ENCODE results near the gene RAPGEF6.
A peak's percentile ranks its signal among the peaks of the same experiment; 100 is the strongest.
"Not testable (repeated sequence)": the region's sequence is repeated elsewhere in the genome, so short reads cannot be mapped to it uniquely, and the experiment has no call there.

The RAPGEF6 gene

DNA sequence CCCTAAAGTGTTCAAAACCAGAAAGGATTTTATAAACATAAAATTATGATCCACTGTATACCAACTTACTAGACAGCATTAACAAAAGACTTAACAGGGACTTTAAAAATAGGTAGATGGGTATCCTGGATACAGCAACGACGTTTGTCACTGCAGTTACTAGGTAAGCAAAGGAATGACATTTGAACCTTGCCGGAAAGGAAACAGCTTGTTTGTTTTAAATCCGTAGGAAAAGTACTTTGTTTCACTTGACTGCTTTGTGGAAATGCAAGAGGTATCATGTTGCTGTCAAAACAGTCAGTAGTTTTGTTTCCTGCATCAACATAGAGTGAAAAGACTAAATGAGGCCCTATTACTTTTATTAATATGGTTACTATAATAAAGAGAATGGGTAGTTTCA, 248.2 kb downstream of the RAPGEF6 start:
- Histone ChIP-seq H3K27ac (ENCODE audit: low read depth, low read length) (no peak overlapping the region), H3K36me3 (ENCODE audit: control insufficient read depth in 1 of 2, insufficient read depth in 2 of 2, low read length in 2 of 2) (peaks cover 8 to 30% of the 10 kb centered on the region in 2 donors), H3K4me3 (ENCODE audit: low read depth in 1 of 2, low read length in 2 of 2) (no peak overlapping the region)

DNA sequence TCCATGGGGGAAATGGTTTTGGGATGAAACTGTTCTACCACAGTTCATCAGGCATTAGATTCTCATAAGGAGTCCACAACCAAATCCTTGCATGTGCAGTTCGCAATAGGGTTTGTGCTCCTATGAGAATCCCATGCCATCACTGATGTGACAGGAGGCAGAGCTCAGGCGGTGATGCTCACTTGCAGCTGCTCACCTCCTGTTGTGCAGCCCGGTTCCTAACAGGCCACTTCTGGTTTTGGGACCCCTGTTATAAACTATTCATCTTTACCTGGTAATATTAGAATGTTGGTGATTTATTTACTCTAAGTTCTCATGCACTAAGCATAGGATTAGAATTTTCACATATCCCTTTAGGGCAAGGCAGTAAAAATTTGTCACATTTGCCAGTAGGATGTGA, 248.9 kb downstream of the RAPGEF6 start:
- Histone ChIP-seq H3K36me3 (ENCODE audit: control insufficient read depth in 1 of 2, insufficient read depth in 2 of 2, low read length in 2 of 2) (peaks cover 8 to 29% of the 10 kb centered on the region in 2 donors), H3K4me1 (ENCODE audit: control insufficient read depth in 1 of 2, insufficient read depth in 2 of 2, low read length in 2 of 2) (peaks cover 11 to 15% of the 10 kb centered on the region in 2 donors), H3K9ac (ENCODE audit: low read depth in 1 of 2, low read length in 2 of 2) (no peak overlapping the region), H3K9me3 (ENCODE audit: control insufficient read depth in 1 of 2, low read length in 2 of 2) (no peaks in the 10 kb centered on the region), H3K27me3 (ENCODE audit: control insufficient read depth in 1 of 2, insufficient read depth in 2 of 2, low read length in 2 of 2) (no peaks in the 10 kb centered on the region), H3K4me3 (ENCODE audit: low read depth in 1 of 2, low read length in 2 of 2) (no peak overlapping the region), H3K27ac (ENCODE audit: low read depth, low read length) (no peak overlapping the region)

More for the DNA sequence above, 248.2 kb downstream of the RAPGEF6 start:
- Histone ChIP-seq H3K27me3 (ENCODE audit: control insufficient read depth in 1 of 2, insufficient read depth in 2 of 2, low read length in 2 of 2) (no peaks in the 10 kb centered on the region), H3K9me3 (ENCODE audit: control insufficient read depth in 1 of 2, low read length in 2 of 2) (no peaks in the 10 kb centered on the region), H3K4me1 (ENCODE audit: control insufficient read depth in 1 of 2, insufficient read depth in 2 of 2, low read length in 2 of 2) (peaks cover 5 to 10% of the 10 kb centered on the region in 2 donors), H3K9ac (ENCODE audit: low read depth in 1 of 2, low read length in 2 of 2) (no peak overlapping the region)

DNA sequence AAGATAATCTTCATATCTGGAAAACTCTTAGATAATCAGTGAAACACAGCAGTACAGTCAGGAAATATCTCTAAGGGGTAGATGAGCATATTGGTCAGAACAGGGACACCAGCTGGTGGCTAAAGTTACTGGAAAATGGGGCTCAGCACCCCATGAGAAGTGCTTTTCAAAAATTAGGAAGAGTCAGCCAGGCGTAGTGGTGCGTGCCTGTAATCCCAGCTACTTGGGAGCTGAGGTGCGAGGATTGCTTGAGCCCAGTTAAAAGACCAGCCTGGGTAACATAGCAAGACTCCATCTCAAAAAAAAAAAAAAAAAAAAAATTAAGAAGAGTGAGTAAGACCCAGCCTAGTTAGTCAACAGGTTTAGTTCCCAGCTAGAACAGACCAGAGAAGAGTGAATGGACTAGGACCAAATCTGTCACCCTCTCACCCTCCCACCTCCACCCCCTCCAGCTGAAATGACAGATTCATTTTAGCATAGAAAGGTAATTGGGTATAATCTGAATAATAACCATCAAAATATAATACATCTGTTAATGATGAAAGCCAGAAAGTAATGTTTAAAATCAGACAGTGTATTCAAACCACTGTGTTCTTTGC, 250.3 kb downstream of the RAPGEF6 start:
- H3K36me3 ChIP-seq (ENCODE audit: control insufficient read depth in 1 of 2, insufficient read depth in 2 of 2, low read length in 2 of 2): peaks cover 8 to 26% of the 10 kb centered on the region in 2 donors
- no peaks in the 10 kb centered on the region for H3K27me3 ChIP-seq (ENCODE audit: control insufficient read depth in 1 of 2, insufficient read depth in 2 of 2, low read length in 2 of 2)
- H3K9ac ChIP-seq (ENCODE audit: low read depth in 1 of 2, low read length in 2 of 2): no peak overlapping the region
- no peak overlapping the region for H3K4me3 ChIP-seq (ENCODE audit: low read depth in 1 of 2, low read length in 2 of 2)
- peaks cover 20 to 21% of the 10 kb centered on the region in 2 donors for H3K4me1 ChIP-seq (ENCODE audit: control insufficient read depth in 1 of 2, insufficient read depth in 2 of 2, low read length in 2 of 2)
- no peaks in the 10 kb centered on the region for H3K9me3 ChIP-seq (ENCODE audit: control insufficient read depth in 1 of 2, low read length in 2 of 2)
- no peak overlapping the region for H3K27ac ChIP-seq (ENCODE audit: low read depth, low read length)

DNA sequence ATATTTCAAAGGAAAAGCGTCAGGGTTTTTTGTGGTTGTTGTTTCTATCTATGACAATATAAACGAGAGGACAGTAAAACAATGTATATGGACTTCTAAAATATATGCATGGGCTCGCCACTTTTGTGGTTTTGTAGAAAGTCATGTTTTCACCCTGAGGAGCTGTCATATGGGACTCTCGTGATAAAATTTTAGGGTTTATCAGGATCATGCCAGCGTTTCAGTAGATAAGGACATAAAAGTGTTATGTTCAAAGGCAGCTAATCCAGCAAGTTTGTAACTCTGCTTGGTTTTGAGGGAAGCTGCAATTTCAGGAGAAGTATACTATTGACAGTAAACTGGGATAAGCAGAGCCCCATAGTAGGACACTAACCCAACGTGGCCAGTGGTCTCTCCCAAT, 250.9 kb downstream of the RAPGEF6 start:
- Histone ChIP-seq H3K27ac (ENCODE audit: low read depth, low read length) (no peak overlapping the region), H3K4me1 (ENCODE audit: control insufficient read depth in 1 of 2, insufficient read depth in 2 of 2, low read length in 2 of 2) (peaks cover 21 to 22% of the 10 kb centered on the region in 2 donors)

DNA sequence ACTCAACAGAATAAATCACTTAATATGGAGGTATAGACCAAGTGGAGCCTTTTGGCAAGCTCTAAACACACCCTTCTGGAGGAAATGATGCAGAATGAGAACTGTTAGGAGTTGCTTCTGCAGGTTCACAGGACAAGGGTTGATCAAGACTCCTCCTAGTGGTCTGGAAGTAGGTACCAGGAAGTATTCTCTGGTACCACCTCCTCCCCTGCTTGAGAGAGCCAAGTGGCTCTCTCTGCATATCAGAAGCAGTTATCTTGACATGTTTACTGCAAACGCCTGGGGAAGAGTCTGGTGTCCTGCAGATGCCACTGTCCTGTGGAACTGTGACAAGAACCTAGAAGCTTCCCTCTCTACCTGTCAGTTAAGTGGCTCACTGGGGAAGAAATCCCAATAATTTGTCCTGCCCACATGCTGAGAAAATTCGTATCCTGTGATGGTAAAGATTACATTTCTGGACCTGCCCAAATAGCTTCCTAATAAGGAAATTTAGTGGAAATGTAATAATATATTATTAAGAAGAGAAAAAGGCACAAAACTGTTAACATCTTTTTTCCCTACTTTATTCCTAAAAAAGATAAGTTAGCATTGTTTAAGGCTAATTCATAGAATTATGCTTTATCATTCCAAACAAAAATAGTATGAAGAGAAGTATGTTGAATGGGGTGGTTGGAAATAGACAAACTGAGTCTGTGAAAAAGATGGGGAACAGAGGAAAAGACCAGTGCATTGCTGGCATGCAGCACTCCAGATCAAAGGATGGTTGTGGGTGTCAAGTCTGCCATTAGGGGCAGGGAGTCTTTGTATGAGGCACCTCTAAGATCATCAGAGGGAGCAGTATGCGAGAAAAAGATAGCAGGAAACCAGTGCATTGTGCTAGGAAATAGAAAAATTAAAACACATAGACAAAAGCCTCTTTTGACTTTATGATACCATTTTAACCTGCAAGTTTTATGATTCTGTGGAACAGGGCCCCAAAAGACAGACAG, 252.3 kb downstream of the RAPGEF6 start:
- peak overlapping the region in 1 of 2 donors; percentile 1 for H3K4me3 ChIP-seq (ENCODE audit: low read depth in 1 of 2, low read length in 2 of 2)
- peaks cover 28 to 32% of the 10 kb centered on the region in 2 donors for H3K4me1 ChIP-seq (ENCODE audit: control insufficient read depth in 1 of 2, insufficient read depth in 2 of 2, low read length in 2 of 2)
- no peak overlapping the region for H3K9ac ChIP-seq (ENCODE audit: low read depth in 1 of 2, low read length in 2 of 2)
- no peaks in the 10 kb centered on the region for H3K9me3 ChIP-seq (ENCODE audit: control insufficient read depth in 1 of 2, low read length in 2 of 2)
- no peaks in the 10 kb centered on the region for H3K27me3 ChIP-seq (ENCODE audit: control insufficient read depth in 1 of 2, insufficient read depth in 2 of 2, low read length in 2 of 2)
- H3K36me3 ChIP-seq (ENCODE audit: control insufficient read depth in 1 of 2, insufficient read depth in 2 of 2, low read length in 2 of 2): peaks cover 7 to 16% of the 10 kb centered on the region in 2 donors
- H3K27ac ChIP-seq (ENCODE audit: low read depth, low read length): no peak overlapping the region

More for the DNA sequence above, 250.9 kb downstream of the RAPGEF6 start:
- Histone ChIP-seq H3K4me3 (ENCODE audit: low read depth in 1 of 2, low read length in 2 of 2) (no peak overlapping the region), H3K36me3 (ENCODE audit: control insufficient read depth in 1 of 2, insufficient read depth in 2 of 2, low read length in 2 of 2) (peaks cover 8 to 21% of the 10 kb centered on the region in 2 donors), H3K9ac (ENCODE audit: low read depth in 1 of 2, low read length in 2 of 2) (no peak overlapping the region), H3K27me3 (ENCODE audit: control insufficient read depth in 1 of 2, insufficient read depth in 2 of 2, low read length in 2 of 2) (no peaks in the 10 kb centered on the region), H3K9me3 (ENCODE audit: control insufficient read depth in 1 of 2, low read length in 2 of 2) (no peaks in the 10 kb centered on the region)

DNA sequence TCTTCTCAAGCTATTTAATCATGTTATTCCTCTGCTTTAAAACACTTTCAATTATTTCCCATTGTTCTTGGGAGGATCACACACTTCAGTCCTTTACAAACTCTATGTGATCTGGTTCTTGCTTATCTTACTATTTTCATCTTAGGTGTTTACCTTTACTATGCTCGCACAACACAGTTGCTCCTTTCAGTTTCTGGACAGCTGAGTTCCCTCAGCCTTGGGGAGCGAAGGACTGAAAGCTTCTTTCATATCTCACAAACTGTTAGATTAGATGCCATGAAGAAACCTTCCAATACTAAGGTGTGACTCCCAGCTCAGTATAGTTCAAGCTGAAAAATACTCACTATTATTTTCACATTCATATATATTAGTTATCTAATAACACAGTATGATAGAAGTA, 253.3 kb downstream of the RAPGEF6 start:
- no peaks in the 10 kb centered on the region for H3K27me3 ChIP-seq (ENCODE audit: control insufficient read depth in 1 of 2, insufficient read depth in 2 of 2, low read length in 2 of 2)
- H3K4me1 ChIP-seq (ENCODE audit: control insufficient read depth in 1 of 2, insufficient read depth in 2 of 2, low read length in 2 of 2): peaks cover 28 to 37% of the 10 kb centered on the region in 2 donors
- peak overlapping the region; percentile 28 for H3K27ac ChIP-seq (ENCODE audit: low read depth, low read length)
- H3K9ac ChIP-seq (ENCODE audit: low read depth in 1 of 2, low read length in 2 of 2): no peak overlapping the region
- no peaks in the 10 kb centered on the region for H3K9me3 ChIP-seq (ENCODE audit: control insufficient read depth in 1 of 2, low read length in 2 of 2)
- H3K36me3 ChIP-seq (ENCODE audit: control insufficient read depth in 1 of 2, insufficient read depth in 2 of 2, low read length in 2 of 2): peaks cover 5 to 12% of the 10 kb centered on the region in 2 donors
- H3K4me3 ChIP-seq (ENCODE audit: low read depth in 1 of 2, low read length in 2 of 2): no peak overlapping the region

DNA sequence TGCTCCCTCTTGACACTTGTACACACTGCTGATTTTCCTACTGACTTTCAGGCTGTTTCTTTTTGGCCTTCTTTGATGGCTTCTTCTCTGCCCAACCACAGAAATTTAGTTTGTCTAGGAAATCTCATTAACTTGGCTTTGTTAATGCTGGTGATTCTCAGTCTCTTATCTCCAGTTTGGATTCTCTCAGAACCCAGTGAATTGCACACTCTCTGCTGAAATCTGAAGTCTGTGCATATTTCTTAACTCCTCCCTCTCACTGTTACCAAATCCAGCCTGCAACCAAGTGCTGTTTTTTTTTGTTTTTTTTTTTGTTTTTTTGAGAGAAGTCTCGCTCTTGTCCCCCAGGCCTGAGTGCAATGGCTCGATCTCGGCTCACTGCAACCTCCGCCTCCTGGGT, 254.0 kb downstream of the RAPGEF6 start:
- no peaks in the 10 kb centered on the region for H3K27me3 ChIP-seq (ENCODE audit: control insufficient read depth in 1 of 2, insufficient read depth in 2 of 2, low read length in 2 of 2)
- H3K36me3 ChIP-seq (ENCODE audit: control insufficient read depth in 1 of 2, insufficient read depth in 2 of 2, low read length in 2 of 2): peaks cover 2 to 5% of the 10 kb centered on the region in 2 donors
- peaks cover 28 to 37% of the 10 kb centered on the region in 2 donors for H3K4me1 ChIP-seq (ENCODE audit: control insufficient read depth in 1 of 2, insufficient read depth in 2 of 2, low read length in 2 of 2)
- H3K9me3 ChIP-seq (ENCODE audit: control insufficient read depth in 1 of 2, low read length in 2 of 2): no peaks in the 10 kb centered on the region
- H3K4me3 ChIP-seq (ENCODE audit: low read depth in 1 of 2, low read length in 2 of 2): no peak overlapping the region
- no peak overlapping the region for H3K9ac ChIP-seq (ENCODE audit: low read depth in 1 of 2, low read length in 2 of 2)
- peak overlapping the region; percentile 47 for H3K27ac ChIP-seq (ENCODE audit: low read depth, low read length)

DNA sequence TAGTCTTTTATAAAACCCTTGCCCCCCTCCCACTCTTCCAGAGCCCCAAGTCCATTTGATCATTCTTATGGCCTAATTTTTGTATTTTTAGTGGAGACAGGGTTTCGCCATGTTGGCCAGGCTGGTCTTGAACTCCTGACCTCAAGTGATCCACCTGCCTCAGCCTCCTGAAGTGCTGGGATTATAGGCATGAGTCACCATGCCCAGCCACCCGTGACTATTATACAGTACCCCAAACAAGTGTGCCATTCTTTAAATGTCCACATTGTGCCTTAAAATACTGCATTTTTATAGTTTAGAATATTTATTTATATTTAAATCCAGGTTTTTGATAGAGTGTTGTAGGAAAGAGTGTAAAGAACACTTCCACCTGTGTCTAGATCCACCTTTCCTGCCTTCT, 254.8 kb downstream of the RAPGEF6 start:
- not testable (repeated sequence) for H3K27me3 ChIP-seq (ENCODE audit: control insufficient read depth in 1 of 2, insufficient read depth in 2 of 2, low read length in 2 of 2); H3K36me3 ChIP-seq (ENCODE audit: control insufficient read depth in 1 of 2, insufficient read depth in 2 of 2, low read length in 2 of 2); H3K9me3 ChIP-seq (ENCODE audit: control insufficient read depth in 1 of 2, low read length in 2 of 2); H3K4me3 ChIP-seq (ENCODE audit: low read depth in 1 of 2, low read length in 2 of 2); H3K9ac ChIP-seq (ENCODE audit: low read depth in 1 of 2, low read length in 2 of 2)
- peak overlapping the region; percentile 53 for H3K27ac ChIP-seq (ENCODE audit: low read depth, low read length)
- peaks cover 28 to 37% of the 10 kb centered on the region in 2 donors for H3K4me1 ChIP-seq (ENCODE audit: control insufficient read depth in 1 of 2, insufficient read depth in 2 of 2, low read length in 2 of 2)

DNA sequence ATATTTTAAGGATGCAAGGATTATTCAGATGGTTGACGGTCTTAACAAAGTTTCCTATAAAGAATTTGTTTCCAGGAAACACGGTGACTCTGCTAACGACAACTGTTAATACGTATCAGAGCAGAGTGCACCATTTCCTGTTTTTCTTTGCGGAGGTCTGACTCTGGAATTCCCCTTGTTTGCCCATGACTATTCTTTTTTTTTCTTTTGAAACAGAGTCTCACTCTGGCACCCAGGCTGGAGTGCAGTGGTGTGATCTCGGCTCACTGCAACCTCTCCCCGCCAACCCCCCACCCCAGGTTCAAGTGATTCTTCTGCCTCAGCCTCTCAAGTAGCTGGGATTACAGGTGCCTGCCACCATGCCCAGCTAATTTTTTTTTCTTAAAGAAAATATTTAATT, 255.3 kb downstream of the RAPGEF6 start:
- Histone ChIP-seq H3K27ac (ENCODE audit: low read depth, low read length) (peak overlapping the region; percentile 53), H3K4me1 (ENCODE audit: control insufficient read depth in 1 of 2, insufficient read depth in 2 of 2, low read length in 2 of 2) (peaks cover 28 to 38% of the 10 kb centered on the region in 2 donors), H3K9ac (ENCODE audit: low read depth in 1 of 2, low read length in 2 of 2) (no peak overlapping the region), H3K9me3 (ENCODE audit: control insufficient read depth in 1 of 2, low read length in 2 of 2) (no peaks in the 10 kb centered on the region), H3K36me3 (ENCODE audit: control insufficient read depth in 1 of 2, insufficient read depth in 2 of 2, low read length in 2 of 2) (no peaks in the 10 kb centered on the region), H3K27me3 (ENCODE audit: control insufficient read depth in 1 of 2, insufficient read depth in 2 of 2, low read length in 2 of 2) (no peaks in the 10 kb centered on the region), H3K4me3 (ENCODE audit: low read depth in 1 of 2, low read length in 2 of 2) (no peak overlapping the region)
